ENCODE measurements around the gene MSRB3.

DNA sequence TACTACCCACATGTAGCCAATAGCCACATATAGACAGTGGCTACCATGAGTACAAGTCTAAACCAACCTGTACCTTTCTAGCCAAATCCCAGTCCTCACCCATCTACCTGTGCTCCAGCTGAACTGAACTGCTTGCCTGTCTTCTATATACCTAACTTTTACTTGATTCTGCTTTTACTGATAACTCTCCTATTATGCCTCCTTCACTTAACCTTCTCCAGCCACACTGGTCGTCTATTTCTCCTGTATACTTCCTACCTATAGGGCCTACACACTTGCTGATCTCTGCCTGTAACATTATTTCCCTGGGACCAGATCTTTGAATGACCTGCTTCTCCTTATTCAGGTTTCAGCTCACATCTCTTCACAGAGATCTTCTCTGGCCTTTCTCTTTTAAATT, 26.0 kb upstream of the MSRB3 start:
- TF ChIP-seq, protein P1, sequence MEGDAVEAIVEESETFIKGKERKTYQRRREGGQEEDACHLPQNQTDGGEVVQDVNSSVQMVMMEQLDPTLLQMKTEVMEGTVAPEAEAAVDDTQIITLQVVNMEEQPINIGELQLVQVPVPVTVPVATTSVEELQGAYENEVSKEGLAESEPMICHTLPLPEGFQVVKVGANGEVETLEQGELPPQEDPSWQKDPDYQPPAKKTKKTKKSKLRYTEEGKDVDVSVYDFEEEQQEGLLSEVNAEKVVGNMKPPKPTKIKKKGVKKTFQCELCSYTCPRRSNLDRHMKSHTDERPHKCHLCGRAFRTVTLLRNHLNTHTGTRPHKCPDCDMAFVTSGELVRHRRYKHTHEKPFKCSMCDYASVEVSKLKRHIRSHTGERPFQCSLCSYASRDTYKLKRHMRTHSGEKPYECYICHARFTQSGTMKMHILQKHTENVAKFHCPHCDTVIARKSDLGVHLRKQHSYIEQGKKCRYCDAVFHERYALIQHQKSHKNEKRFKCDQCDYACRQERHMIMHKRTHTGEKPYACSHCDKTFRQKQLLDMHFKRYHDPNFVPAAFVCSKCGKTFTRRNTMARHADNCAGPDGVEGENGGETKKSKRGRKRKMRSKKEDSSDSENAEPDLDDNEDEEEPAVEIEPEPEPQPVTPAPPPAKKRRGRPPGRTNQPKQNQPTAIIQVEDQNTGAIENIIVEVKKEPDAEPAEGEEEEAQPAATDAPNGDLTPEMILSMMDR (conservative IDR thresholded peaks at IDR 0.05; ENCODE audit: low read depth, low read length) = no peak
- TF ChIP-seq EZH2 (IDR thresholded peaks at IDR 0.05; ENCODE audit: low read length, unreplicated experiment) (no peak), EZH2phosphoT487 (IDR thresholded peaks at IDR 0.05; ENCODE audit: borderline replicate concordance, low read length) (no peak)

Data from PC-3 (cell line).